HepG2 (cell line): ENCODE results near the gene SPIN1. TPM values are rescaled to one million over a fixed set of nuclear protein-coding genes. Genes with fewer than 3 reads are reported as not detected.

ENCODE experiments used
- ATAC-seq: fragments of 200-7000 bp; cut with Tn5 transposase; 3 replicates; pipeline ENCODE4 v1.9.1; 2020; ENCODE audit warnings: mild to moderate bottlenecking, moderate library complexity
- BruUV-seq: library from RNA; stranded (reverse); fragments of 400-500 nt; replicated peaks from 2 replicates; lab custom pipeline; 2021; lab: Mats Ljungman, UMichigan
- CTCF ChIA-PET: fragments of 300-600 bp; formaldehyde crosslinking; extraction: SDS; loops from one replicate; lab custom pipeline; 2021; ENCODE audit warnings: low total read pairs, inconsistent platforms, low intra/inter-chr PET ratio; lab: Yijun Ruan, JAX
- POLR2A ChIA-PET: fragments of 350-600 bp; sonication (Branson Sonifier 250); formaldehyde crosslinking; loops from one replicate; lab custom pipeline; 2020; ENCODE audit warnings: antibody characterized with exemption, inconsistent platforms; lab: Yijun Ruan, JAX
- DNase-seq: peaks from one replicate; pipeline ENCODE4 v3.0.0-alpha.2; 2015; ENCODE audit warnings: low spot score
- FAIRE-seq: peaks from 3 replicates; lab custom pipeline; 2011; peaks lifted over from hg19 to GRCh38; lab: Jason Lieb, UNC
- H2AFZ ChIP-seq: one replicate; pipeline ENCODE4 v1.6.1; 2011; ENCODE audit warnings: low read length, inconsistent platforms
- H3K27ac ChIP-seq: fragments of 300-600 bp; 3 replicates; pipeline ENCODE4 v1.8.0; 2011; ENCODE audit warnings: mixed run types, mild to moderate bottlenecking, mixed read lengths, low read length, inconsistent platforms; ENCODE audit not compliant: insufficient read depth; ENCODE audit errors: extremely low read length
- H3K27me3 ChIP-seq, 2 experiments: fragments of 200-600 bp in 1 of 2; 2 replicates in 1 of 2; 3 replicates in 1 of 2; pipeline versions ENCODE4 v1.6.0 to v1.8.0; 2011; ENCODE audit warnings: low read length in 2 of 2, mild to moderate bottlenecking in 2 of 2, moderate library complexity in 2 of 2, inconsistent platforms in 1 of 2; ENCODE audit not compliant: insufficient read depth in 2 of 2, control insufficient read depth in 1 of 2
- H3K36me3 ChIP-seq, 2 experiments: fragments of 200-600 bp in 1 of 2; replicated peaks in 1 of 2; 2 replicates in 1 of 2; 3 replicates in 1 of 2; pipeline versions ENCODE4 v1.5.1 to v1.8.0; 2011; ENCODE audit warnings: low read length in 2 of 2, inconsistent platforms in 1 of 2; ENCODE audit not compliant: insufficient read depth in 2 of 2, control insufficient read depth in 1 of 2
- H3K4me1 ChIP-seq: 2 replicates; pipeline ENCODE4 v1.5.1; 2012; ENCODE audit warnings: low read length, inconsistent platforms; ENCODE audit not compliant: insufficient read depth
- H3K4me2 ChIP-seq: 2 replicates; pipeline ENCODE4 v1.6.0; 2011; ENCODE audit warnings: low read depth, low read length, inconsistent platforms
- H3K4me3 ChIP-seq, 3 experiments: fragments of 200-600 bp in 1 of 3; sonication (generic), shearing (Covaris generic) in 1 of 3; replicated peaks in 1 of 3; 2 replicates each; pipeline ENCODE4 v1.5.1; 2011 to 2016; ENCODE audit warnings: low read length in 3 of 3, inconsistent platforms in 2 of 3, low read depth in 2 of 3, mild to moderate bottlenecking in 2 of 3, control low read depth in 1 of 3, mixed read lengths in 1 of 3; ENCODE audit not compliant: insufficient read depth in 1 of 3
- H3K79me2 ChIP-seq: one replicate; pipeline ENCODE4 v1.6.1; 2011; ENCODE audit warnings: low read length, inconsistent platforms; ENCODE audit not compliant: insufficient read depth
- H3K9ac ChIP-seq: 2 replicates; pipeline ENCODE4 v1.6.0; 2011; ENCODE audit warnings: mild to moderate bottlenecking, low read depth, low read length, inconsistent platforms; ENCODE audit not compliant: insufficient read depth
- H3K9me3 ChIP-seq: 2 replicates; pipeline ENCODE4 v1.5.1; 2012; ENCODE audit warnings: mild to moderate bottlenecking, low read length
- H4K20me1 ChIP-seq: 2 replicates; pipeline ENCODE4 v1.6.0; 2011; ENCODE audit warnings: inconsistent platforms, mild to moderate bottlenecking, low read length, moderate library complexity; ENCODE audit not compliant: insufficient read depth
- ATF7 ChIP-seq, 2 experiments: fragments of 450-650 bp in 1 of 2; sonication (generic) in 1 of 2; formaldehyde crosslinking in 1 of 2; IDR thresholded peaks; 2 replicates each; pipeline versions ENCODE4 v1.4.0 to v1.6.1; 2016 to 2020; ENCODE audit warnings: antibody characterized with exemption in 1 of 2, mild to moderate bottlenecking in 1 of 2, missing genetic modification reagents in 1 of 2
- CBX5 ChIP-seq: sonication (generic); formaldehyde crosslinking; IDR thresholded peaks from 2 replicates; pipeline ENCODE4 v1.4.0; 2020; ENCODE audit warnings: missing genetic modification reagents, borderline replicate concordance
- ELF1 ChIP-seq: sonication (generic); formaldehyde crosslinking; IDR thresholded peaks from 2 replicates; pipeline ENCODE4 v1.4.0; 2020; ENCODE audit warnings: missing genetic modification reagents
- FOSL2 ChIP-seq: sonication (generic); formaldehyde crosslinking; IDR thresholded peaks from 2 replicates; pipeline ENCODE4 v1.4.0; 2020; ENCODE audit warnings: missing genetic modification reagents
- HNF4A ChIP-seq: sonication (generic); formaldehyde crosslinking; IDR thresholded peaks from 2 replicates; pipeline ENCODE4 v1.4.0; 2020; ENCODE audit warnings: missing genetic modification reagents
- MAZ ChIP-seq, 2 experiments: sonication (generic) in 1 of 2; formaldehyde crosslinking in 1 of 2; IDR thresholded peaks; 2 replicates each; pipeline versions ENCODE4 v1.5.0 to v1.6.1; 2012 to 2020; ENCODE audit warnings: low read depth in 2 of 2, mild to moderate bottlenecking in 2 of 2, borderline replicate concordance in 1 of 2, improper control_type of control experiment in 1 of 2, low read length in 1 of 2, missing genetic modification reagents in 1 of 2, moderate library complexity in 1 of 2
- MED1 ChIP-seq: sonication (generic); formaldehyde crosslinking; IDR thresholded peaks from 2 replicates; pipeline ENCODE4 v1.4.0; 2020; ENCODE audit warnings: missing genetic modification reagents
- MXI1 ChIP-seq: IDR thresholded peaks from 3 replicates; pipeline ENCODE4 v1.6.1; 2012; ENCODE audit warnings: low read depth, low read length, inconsistent platforms, borderline replicate concordance
- NFIC ChIP-seq: IDR thresholded peaks from 2 replicates; pipeline ENCODE4 v1.6.1; 2012; ENCODE audit warnings: mild to moderate bottlenecking, low read length, inconsistent platforms
- RARA ChIP-seq: IDR thresholded peaks from 2 replicates; pipeline ENCODE4 v1.6.1; 2016; ENCODE audit warnings: missing genetic modification reagents, missing compliant biosample characterization
- TAF15 ChIP-seq: fragments of 200-400 bp; formaldehyde crosslinking; IDR thresholded peaks from one replicate; pipeline ENCODE4 v1.6.1; 2018; ENCODE audit warnings: mild to moderate bottlenecking, low read depth, low read length; ENCODE audit not compliant: poor library complexity, severe bottlenecking
- ZNF3 ChIP-seq: IDR thresholded peaks from 2 replicates; pipeline ENCODE4 v1.7.0; 2017; ENCODE audit warnings: inconsistent platforms
- ZNF343 ChIP-seq: sonication (generic); formaldehyde crosslinking; IDR thresholded peaks from 2 replicates; pipeline ENCODE4 v1.4.0; 2020; ENCODE audit warnings: mild to moderate bottlenecking, missing genetic modification reagents
- ZNF557 ChIP-seq: sonication (generic); formaldehyde crosslinking; IDR thresholded peaks from 2 replicates; pipeline ENCODE4 v1.4.0; 2020; ENCODE audit warnings: missing genetic modification reagents
- ZNF780A ChIP-seq: sonication (generic); formaldehyde crosslinking; IDR thresholded peaks from 2 replicates; pipeline ENCODE4 v1.8.0; 2022; ENCODE audit warnings: mild to moderate bottlenecking, missing genetic modification reagents, moderate library complexity
- WGBS: methylation state at CpG from one replicate; pipeline ENCODE4 v1.1.6; 2017; ENCODE audit warnings: low lambda C conversion rate; 5-methylcytosine and 5-hydroxymethylcytosine counted together
- in situ Hi-C: cut with HindIII; loops from 2 replicates; pipeline ENCODE4 v1.10.0; 2017; ENCODE audit warnings: low pct_unique_long_range_greater_than_20kb; ENCODE audit not compliant: extremely low pct_ligation_motif_present
- intact Hi-C: fragments of 100-400 bp; cut with micrococcal nuclease; formaldehyde crosslinking; loops from one replicate; pipeline ENCODE4 v1.10.0; 2022; ENCODE audit not compliant: unreplicated experiment
- polyA plus RNA-seq, 8 experiments: library from polyadenylated mRNA; depleted of rRNA in 3 of 8; stranded (reverse) in 7 of 8; unstranded in 1 of 8; fragments of >200 nt; fragmentation: Illumina TruSeq in 4 of 8; extraction: Trizol in 4 of 8; gene quantifications; 2 replicates each; pipeline versions ENCODE4 v1.2.1 to v1.2.3, GENCODE V29; 2011 to 2016; ENCODE audit warnings: low read depth in 4 of 8, missing spikeins in 1 of 8, mixed read lengths in 1 of 8; ENCODE audit not compliant: insufficient read depth in 1 of 8
- total RNA-seq, 5 experiments: library from RNA; depleted of rRNA; stranded (reverse); fragments of >200 nt; fragmentation: Illumina TruSeq; extraction: Trizol; gene quantifications; 2 replicates each; pipeline ENCODE4 v1.2.3, GENCODE V29; 2016; ENCODE audit warnings: low read depth in 1 of 5
- TF ChIP-seq, protein P1 (sequence below): sonication (generic); formaldehyde crosslinking; conservative IDR thresholded peaks from 2 replicates; pipeline ENCODE4 v1.8.1; 2023; ENCODE audit warnings: missing genetic modification reagents
- TF ChIP-seq, protein P2 (sequence below): sonication (generic); formaldehyde crosslinking; IDR thresholded peaks from 2 replicates; pipeline ENCODE4 v1.4.0; 2020; ENCODE audit warnings: missing genetic modification reagents, borderline replicate concordance

Gene SPIN1
- total and polyA plus RNA-seq, 2 of the 13 experiments (the other 11 are each of a cell fraction or from before 2014, with no cell fraction given): 20.0 to 24.3 TPM

DNA sequence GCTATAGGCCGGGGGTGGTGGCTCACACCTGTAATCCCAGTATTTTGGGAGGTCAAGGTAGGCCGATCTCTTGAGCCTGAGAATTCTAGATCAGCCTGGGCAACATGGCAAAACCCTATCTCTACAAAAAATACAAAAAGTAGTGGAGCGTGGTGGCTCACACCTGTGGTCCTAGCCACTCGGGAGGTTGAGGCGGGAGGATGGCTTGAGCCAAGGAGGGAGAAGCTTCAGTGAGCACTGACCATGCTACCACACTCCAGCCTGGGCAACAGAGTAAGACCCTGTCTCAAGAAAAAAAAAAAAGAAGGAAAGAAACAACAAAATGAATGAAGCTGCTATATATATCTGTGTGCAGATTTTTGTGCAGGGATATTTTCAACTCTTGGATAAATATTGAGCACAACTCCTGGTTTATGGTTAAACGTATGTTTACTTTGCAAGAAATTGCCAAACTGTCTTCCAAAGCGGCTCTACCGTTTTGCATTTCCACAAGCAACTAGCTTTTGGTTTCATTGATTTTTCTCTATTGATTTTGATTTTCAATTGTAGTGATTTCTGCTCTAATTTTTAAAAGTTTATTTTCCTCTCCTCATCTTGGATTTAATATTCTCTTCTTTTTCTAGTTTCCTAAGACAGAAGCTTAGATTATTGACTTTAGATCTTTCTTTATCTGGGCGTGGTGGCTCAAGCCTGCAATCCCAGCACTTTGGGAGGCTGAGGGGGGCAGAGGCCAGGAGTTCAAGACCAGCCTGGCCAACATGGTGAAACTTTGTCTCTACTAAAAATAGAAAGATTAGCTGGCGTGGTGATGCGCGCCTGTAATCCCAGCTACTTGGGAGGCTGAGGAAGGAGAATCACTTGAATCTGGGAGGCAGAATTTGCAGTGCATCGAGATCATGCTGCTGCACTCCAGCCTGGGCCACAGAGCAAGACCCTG, 49.2 kb downstream of the SPIN1 start:
- Histone ChIP-seq H3K27ac (peak overlapping the region; percentile 15), H3K4me1 (peaks cover 58% of the 10 kb centered on the region), H2AFZ (no peak overlapping the region), H3K27me3 (no peaks in the 10 kb centered on the region), H3K4me2 (peak overlapping the region; percentile 45), H3K9me3 (no peaks in the 10 kb centered on the region), H3K4me3 (0 out of 6 replicates have a peak overlapping the region, but pooled peaks of 1 of the 3 experiments have one; percentile 15), H3K36me3 (peaks cover 0 to 7% of the 10 kb centered on the region in 2 experiments; a peak in 1 of 5 replicates), H3K9ac (no peak overlapping the region), H3K79me2 (peaks cover 25% of the 10 kb centered on the region), H4K20me1 (no peaks in the 10 kb centered on the region)
- DNase-seq (peak; percentile 24), ATAC-seq (0 out of 3 replicates have a peak, but pooled peaks have one; percentile 21), FAIRE-seq (peak; percentile 8)
- in situ Hi-C loops (no loop called here), intact Hi-C loops (no loop called here)
- 73% methylated on average over 13 of the region's 13 CpGs for WGBS
- CTCF ChIA-PET: no interaction called here
- POLR2A ChIA-PET: no interaction called here
- BruUV-seq: no TSS peak
- no peak for TF ChIP-seq CBX5 (CRISPR knock-in tag)
- TF ChIP-seq RARA (CRISPR knock-in tag): peak; percentile 36; the same call in 1 of the 2 replicates
- TF ChIP-seq ZNF780A (CRISPR knock-in tag): no peak
- TF ChIP-seq ATF7 (IDR thresholded peaks at IDR 0.05): no peak
- no peak for TF ChIP-seq ATF7 (CRISPR knock-in tag; IDR thresholded peaks at IDR 0.05)
- TF ChIP-seq ELF1 (CRISPR knock-in tag): no peak
- no peak for TF ChIP-seq ZNF557 (CRISPR knock-in tag)
- TF ChIP-seq NFIC: peak; percentile 37; the same call in 1 of the 2 replicates
- TF ChIP-seq, protein P1, sequence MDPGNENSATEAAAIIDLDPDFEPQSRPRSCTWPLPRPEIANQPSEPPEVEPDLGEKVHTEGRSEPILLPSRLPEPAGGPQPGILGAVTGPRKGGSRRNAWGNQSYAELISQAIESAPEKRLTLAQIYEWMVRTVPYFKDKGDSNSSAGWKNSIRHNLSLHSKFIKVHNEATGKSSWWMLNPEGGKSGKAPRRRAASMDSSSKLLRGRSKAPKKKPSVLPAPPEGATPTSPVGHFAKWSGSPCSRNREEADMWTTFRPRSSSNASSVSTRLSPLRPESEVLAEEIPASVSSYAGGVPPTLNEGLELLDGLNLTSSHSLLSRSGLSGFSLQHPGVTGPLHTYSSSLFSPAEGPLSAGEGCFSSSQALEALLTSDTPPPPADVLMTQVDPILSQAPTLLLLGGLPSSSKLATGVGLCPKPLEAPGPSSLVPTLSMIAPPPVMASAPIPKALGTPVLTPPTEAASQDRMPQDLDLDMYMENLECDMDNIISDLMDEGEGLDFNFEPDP (CRISPR knock-in tag): no peak
- TF ChIP-seq MAZ (IDR thresholded peaks at IDR 0.05; ENCODE audit: borderline replicate concordance, low read depth, low read length): no peak
- no peak for TF ChIP-seq MAZ (CRISPR knock-in tag; IDR thresholded peaks at IDR 0.05; ENCODE audit: low read depth)
- no peak for TF ChIP-seq MED1 (CRISPR knock-in tag)
- TF ChIP-seq ZNF343 (CRISPR knock-in tag): no peak
- no peak for TF ChIP-seq TAF15
- TF ChIP-seq MXI1: no peak
- no peak for TF ChIP-seq FOSL2 (CRISPR knock-in tag)
- TF ChIP-seq, protein P2, sequence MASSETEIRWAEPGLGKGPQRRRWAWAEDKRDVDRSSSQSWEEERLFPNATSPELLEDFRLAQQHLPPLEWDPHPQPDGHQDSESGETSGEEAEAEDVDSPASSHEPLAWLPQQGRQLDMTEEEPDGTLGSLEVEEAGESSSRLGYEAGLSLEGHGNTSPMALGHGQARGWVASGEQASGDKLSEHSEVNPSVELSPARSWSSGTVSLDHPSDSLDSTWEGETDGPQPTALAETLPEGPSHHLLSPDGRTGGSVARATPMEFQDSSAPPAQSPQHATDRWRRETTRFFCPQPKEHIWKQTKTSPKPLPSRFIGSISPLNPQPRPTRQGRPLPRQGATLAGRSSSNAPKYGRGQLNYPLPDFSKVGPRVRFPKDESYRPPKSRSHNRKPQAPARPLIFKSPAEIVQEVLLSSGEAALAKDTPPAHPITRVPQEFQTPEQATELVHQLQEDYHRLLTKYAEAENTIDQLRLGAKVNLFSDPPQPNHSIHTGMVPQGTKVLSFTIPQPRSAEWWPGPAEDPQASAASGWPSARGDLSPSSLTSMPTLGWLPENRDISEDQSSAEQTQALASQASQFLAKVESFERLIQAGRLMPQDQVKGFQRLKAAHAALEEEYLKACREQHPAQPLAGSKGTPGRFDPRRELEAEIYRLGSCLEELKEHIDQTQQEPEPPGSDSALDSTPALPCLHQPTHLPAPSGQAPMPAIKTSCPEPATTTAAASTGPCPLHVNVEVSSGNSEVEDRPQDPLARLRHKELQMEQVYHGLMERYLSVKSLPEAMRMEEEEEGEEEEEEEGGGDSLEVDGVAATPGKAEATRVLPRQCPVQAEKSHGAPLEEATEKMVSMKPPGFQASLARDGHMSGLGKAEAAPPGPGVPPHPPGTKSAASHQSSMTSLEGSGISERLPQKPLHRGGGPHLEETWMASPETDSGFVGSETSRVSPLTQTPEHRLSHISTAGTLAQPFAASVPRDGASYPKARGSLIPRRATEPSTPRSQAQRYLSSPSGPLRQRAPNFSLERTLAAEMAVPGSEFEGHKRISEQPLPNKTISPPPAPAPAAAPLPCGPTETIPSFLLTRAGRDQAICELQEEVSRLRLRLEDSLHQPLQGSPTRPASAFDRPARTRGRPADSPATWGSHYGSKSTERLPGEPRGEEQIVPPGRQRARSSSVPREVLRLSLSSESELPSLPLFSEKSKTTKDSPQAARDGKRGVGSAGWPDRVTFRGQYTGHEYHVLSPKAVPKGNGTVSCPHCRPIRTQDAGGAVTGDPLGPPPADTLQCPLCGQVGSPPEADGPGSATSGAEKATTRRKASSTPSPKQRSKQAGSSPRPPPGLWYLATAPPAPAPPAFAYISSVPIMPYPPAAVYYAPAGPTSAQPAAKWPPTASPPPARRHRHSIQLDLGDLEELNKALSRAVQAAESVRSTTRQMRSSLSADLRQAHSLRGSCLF: no peak
- TF ChIP-seq HNF4A (CRISPR knock-in tag): peak; percentile 37; the same call in 1 of the 2 replicates
- TF ChIP-seq ZNF3: no peak
